BLaER1 (cell line): ENCODE data around the gene SPANXN4.

Experiments used
- H3K27ac ChIP-seq: shearing (Covaris generic); formaldehyde crosslinking; 2 replicates; pipeline ENCODE4 v1.8.1; 2022
- H3K27me3 ChIP-seq: shearing (Covaris generic); formaldehyde crosslinking; 2 replicates; pipeline ENCODE4 v1.8.1; 2022
- H3K36me3 ChIP-seq: shearing (Covaris generic); formaldehyde crosslinking; 2 replicates; pipeline ENCODE4 v1.8.1; 2022
- H3K4me1 ChIP-seq: shearing (Covaris generic); formaldehyde crosslinking; 2 replicates; pipeline ENCODE4 v1.8.1; 2022
- H3K4me2 ChIP-seq: shearing (Covaris generic); formaldehyde crosslinking; 2 replicates; pipeline ENCODE4 v1.8.1; 2022
- H3K4me3 ChIP-seq: shearing (Covaris generic); formaldehyde crosslinking; 2 replicates; pipeline ENCODE4 v1.8.1; 2022
- H3K9ac ChIP-seq: shearing (Covaris generic); formaldehyde crosslinking; 2 replicates; pipeline ENCODE4 v1.8.1; 2022
- H3K9me3 ChIP-seq: shearing (Covaris generic); formaldehyde crosslinking; 2 replicates; pipeline ENCODE4 v1.8.1; 2022
- H4K20me1 ChIP-seq: shearing (Covaris generic); formaldehyde crosslinking; 2 replicates; pipeline ENCODE4 v1.8.1; 2022
- Cebpa-rat ChIP-seq: shearing (Covaris generic); IDR thresholded peaks from 2 replicates; pipeline ENCODE4 v1.8.1; 2022

The SPANXN4 gene, protein sequence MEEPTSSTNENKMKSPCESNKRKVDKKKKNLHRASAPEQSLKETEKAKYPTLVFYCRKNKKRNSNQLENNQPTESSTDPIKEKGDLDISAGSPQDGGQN

DNA sequence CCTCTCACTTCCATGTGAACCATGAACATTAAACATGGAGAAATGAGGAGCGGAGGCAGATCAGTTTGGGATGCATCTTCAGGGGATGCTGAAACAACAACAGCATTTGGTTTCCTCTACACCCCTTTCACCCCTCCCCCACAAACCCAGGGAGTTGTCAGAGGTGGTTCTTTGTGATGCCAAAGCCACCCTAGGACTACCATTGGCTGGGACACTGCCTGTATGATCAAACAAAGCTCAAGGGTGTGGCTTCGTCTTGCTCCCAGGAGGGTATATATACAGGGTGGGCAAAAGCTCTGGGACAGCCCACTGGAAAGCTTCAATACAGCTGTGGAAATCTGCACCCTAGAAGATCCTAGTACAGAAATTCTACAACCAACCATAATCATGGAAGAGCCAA, at the start of gene SPANXN4:
Gene SPANXN4 (plus strand): TSS at position 301 of the 400 bp plus-strand sequence. CDS start 87 bp downstream, at position 388.
- no peak within 1 kb of the TSS for H3K27ac ChIP-seq
- H3K4me1 ChIP-seq = peaks cover 10% of the 10 kb centered on the region
- H3K4me3 ChIP-seq = no peak within 1 kb of the TSS
- no peaks in the 10 kb centered on the region for H3K36me3 ChIP-seq
- H3K9ac ChIP-seq = no peak within 1 kb of the TSS
- peaks cover 84% of the 10 kb centered on the region for H3K27me3 ChIP-seq
- no peaks in the 10 kb centered on the region for H3K9me3 ChIP-seq
- no peak within 1 kb of the TSS for H3K4me2 ChIP-seq
- TF ChIP-seq Cebpa-rat = no peak
- no peaks in the 10 kb centered on the region for H4K20me1 ChIP-seq

DNA sequence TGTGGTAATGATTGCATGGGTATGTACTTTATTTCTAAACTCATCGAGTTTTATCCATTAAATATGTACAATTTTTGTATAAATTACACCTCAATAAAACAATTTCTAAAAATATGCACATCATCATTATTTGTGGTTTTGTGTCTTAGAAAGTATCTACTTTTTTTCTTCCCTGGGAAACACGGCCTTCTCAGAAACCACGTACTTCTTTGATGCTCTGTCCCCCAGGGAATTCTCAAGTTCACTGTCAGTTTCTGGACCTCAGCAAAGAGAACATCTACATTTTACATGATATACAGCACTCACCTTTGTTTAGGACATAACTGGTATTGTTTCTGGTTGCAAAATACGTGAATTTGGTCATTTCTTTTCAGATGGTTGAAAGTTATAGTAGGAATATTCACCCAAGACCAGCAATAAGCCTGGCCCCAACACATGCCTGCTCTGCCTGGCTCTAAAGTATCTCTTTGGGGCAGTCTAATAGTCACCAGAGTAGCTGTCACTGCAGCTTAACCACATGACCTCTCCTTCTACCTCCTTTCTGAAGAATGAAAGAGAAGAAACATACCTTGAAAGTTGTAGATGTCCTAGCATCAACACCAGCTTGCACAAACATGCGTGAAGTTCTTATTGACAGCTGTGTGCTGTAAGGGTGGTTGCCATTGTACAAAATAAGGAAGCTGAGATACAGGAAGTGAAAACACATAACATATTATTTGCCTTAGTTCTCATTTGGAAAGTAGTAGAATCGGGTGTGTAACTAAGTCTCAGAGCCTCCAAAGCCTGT, 48.4 kb upstream of the SPANXN4 start:
- H3K27me3 ChIP-seq = peaks cover 42% of the 10 kb centered on the region
- H3K9ac ChIP-seq = no peak overlapping the region
- H3K4me3 ChIP-seq = no peak overlapping the region
- no peaks in the 10 kb centered on the region for H4K20me1 ChIP-seq
- no peaks in the 10 kb centered on the region for H3K9me3 ChIP-seq
- H3K4me2 ChIP-seq = peak overlapping the region; percentile 40
- H3K27ac ChIP-seq = no peak overlapping the region
- no peak for TF ChIP-seq Cebpa-rat
- peaks cover 17% of the 10 kb centered on the region for H3K4me1 ChIP-seq
- H3K36me3 ChIP-seq = no peaks in the 10 kb centered on the region

DNA sequence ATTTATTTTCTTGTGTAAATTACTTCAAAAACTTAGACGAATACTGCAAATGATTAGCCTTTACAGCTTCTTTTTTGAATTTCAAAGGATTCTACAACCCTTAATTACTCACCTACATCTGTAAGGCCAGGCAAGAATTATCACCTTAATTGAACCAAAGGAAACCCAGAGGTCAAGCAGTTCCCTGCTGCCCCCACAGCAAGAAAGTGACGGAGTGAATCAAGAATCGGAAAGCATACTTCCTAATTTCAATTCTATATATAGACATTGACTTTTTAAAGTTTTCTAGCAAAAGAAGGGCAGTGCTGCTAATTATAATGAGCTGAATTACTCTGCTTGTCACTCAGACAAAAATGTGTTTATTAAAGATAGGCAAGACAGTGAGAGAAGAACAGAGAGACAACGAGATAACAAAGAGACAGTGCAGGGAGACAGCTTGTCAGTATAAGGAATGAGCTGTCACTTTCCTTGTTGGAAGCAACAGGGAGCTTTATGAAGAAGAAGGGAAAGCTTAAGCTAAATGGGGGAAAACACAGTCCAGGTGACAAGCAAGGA, 47.5 kb upstream of the SPANXN4 start:
- peaks cover 17% of the 10 kb centered on the region for H3K4me1 ChIP-seq
- TF ChIP-seq Cebpa-rat = no peak
- H3K4me3 ChIP-seq = no peak overlapping the region
- no peak overlapping the region for H3K9ac ChIP-seq
- no peak overlapping the region for H3K27ac ChIP-seq
- peaks cover 42% of the 10 kb centered on the region for H3K27me3 ChIP-seq
- no peaks in the 10 kb centered on the region for H3K9me3 ChIP-seq
- no peaks in the 10 kb centered on the region for H3K36me3 ChIP-seq
- H3K4me2 ChIP-seq = peak overlapping the region; percentile 40
- H4K20me1 ChIP-seq = no peaks in the 10 kb centered on the region

DNA sequence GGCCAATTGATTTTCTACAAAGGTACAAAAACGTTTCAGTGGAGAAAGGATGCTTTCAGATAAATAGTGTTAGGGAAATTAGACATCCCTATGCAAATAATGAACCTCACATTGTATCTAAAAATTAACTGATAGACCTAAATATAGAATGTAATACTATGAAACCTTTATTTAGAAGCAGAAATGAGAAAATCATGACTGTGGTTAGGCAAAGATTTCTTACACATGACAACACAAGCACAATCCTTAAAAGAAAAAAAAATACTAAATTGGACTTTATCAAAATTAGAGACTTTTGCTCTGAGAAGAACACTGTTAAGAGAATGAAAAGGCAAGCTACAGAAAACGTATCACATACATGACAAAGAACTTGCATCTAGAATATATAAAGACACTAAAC, 43.0 kb upstream of the SPANXN4 start:
- Histone ChIP-seq H4K20me1 (no peaks in the 10 kb centered on the region), H3K4me2 (no peak overlapping the region), H3K9me3 (no peaks in the 10 kb centered on the region), H3K9ac (no peak overlapping the region), H3K27ac (no peak overlapping the region), H3K4me3 (no peak overlapping the region), H3K27me3 (peaks cover 38% of the 10 kb centered on the region), H3K4me1 (peaks cover 9% of the 10 kb centered on the region), H3K36me3 (no peaks in the 10 kb centered on the region)
- no peak for TF ChIP-seq Cebpa-rat

DNA sequence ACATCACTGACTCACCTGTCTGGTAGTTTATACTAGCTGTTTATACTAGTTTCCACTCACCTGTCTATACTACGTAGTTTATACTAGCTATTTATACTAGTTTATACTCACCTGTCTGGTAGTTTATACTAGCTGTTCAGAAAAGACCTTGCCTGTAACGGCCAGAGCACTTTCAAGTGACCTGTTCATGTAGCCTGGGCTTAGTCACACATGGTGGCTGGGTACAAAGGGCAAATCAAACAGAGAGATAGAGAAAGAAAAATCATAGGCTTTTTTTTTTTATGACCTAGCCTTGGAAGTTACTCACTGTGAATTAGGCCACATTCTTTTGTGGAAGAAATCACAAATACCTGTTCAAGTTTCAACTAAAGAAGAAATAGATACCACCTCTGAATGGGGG, 30.7 kb upstream of the SPANXN4 start:
- no peaks in the 10 kb centered on the region for H3K9me3 ChIP-seq
- H3K4me2 ChIP-seq = no peak overlapping the region
- H3K4me3 ChIP-seq = no peak overlapping the region
- no peaks in the 10 kb centered on the region for H4K20me1 ChIP-seq
- no peak for TF ChIP-seq Cebpa-rat
- H3K27ac ChIP-seq = no peak overlapping the region
- H3K36me3 ChIP-seq = no peaks in the 10 kb centered on the region
- peaks cover 78% of the 10 kb centered on the region for H3K27me3 ChIP-seq
- H3K9ac ChIP-seq = no peak overlapping the region
- H3K4me1 ChIP-seq = no peaks in the 10 kb centered on the region

DNA sequence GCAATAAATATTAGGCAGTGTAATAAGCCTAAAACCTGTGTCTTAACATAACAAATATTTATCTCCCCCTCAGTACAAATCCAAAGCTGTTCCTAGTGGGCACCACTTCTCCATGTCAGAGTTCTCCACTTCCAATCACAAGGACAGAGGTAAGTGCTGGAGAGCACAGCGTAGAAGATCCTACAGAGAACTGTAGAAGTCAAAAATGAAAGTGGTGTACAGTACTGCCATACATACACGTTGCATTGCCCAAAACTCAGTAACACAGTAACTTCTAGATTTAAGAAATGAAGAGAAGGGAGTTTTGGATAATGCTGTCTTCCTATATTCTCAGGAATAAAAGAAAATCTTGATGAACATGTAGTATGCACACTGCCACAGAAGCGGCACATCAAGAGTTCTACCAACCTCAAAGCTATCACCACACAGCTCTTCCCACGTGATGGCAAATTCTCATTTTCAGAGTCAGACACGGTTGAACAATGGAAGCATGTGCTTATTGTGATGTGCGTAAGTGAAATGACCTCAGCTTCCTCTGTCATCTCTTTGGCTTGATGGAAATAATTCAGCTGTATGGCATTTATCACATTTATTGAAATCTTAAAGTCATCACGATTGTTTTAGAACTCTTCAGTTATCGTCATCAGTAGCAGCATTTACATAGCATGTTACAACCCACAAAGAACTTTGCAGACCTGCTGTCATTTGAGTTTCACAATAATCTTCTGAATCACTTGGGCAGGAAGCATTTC, 27.1 kb upstream of the SPANXN4 start:
- Histone ChIP-seq H3K9ac (no peak overlapping the region), H3K4me2 (no peak overlapping the region), H4K20me1 (no peaks in the 10 kb centered on the region), H3K36me3 (no peaks in the 10 kb centered on the region), H3K9me3 (no peaks in the 10 kb centered on the region), H3K27ac (no peak overlapping the region), H3K4me3 (no peak overlapping the region), H3K27me3 (peaks cover 69% of the 10 kb centered on the region), H3K4me1 (no peaks in the 10 kb centered on the region)
- TF ChIP-seq Cebpa-rat = no peak

DNA sequence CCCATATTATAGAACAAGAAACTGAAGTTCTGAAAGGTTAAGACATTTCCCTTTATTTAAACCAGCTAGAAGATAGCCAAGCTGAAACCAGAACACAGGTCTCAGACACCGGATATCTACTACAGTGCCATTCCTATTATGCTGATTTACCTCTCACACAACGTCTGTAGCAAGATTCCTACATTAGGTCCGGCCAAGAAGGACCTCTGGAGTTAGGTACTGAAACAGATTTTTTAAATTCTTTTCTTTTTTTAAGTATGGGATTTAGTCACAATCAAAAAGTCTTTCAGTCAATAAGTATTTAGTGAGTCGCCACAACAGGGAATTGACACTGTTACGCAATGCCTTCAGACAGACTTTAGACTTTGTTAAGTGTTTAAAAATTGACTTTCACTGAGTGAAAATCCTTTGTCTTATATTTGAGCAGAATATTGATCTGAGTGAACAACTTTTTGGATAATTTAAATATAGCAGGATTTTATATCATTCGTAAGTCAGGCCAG, 26.5 kb upstream of the SPANXN4 start:
- H3K4me2 ChIP-seq = no peak overlapping the region
- TF ChIP-seq Cebpa-rat = no peak; the same call in 1 of the 2 replicates
- H3K4me3 ChIP-seq = no peak overlapping the region

DNA sequence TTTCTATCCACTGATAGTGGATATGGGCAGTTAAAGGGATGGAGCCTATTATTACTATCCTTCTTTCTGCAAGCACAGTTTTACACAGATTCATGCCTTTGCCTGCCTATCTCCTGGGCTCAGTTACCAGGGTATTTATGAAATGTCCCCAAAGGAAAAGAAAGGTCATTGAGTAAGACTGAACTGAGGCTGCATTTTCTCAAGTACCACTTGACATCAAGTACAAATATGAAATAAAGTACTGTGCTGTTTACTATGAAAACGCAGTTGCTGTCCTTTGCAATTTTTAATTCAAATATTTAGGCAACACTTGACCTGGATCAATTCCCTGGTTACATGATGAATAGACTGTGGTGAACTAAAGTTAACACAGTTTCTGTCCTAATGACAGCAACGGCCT, 23.5 kb upstream of the SPANXN4 start:
- Histone ChIP-seq H3K9ac (no peak overlapping the region), H3K9me3 (no peaks in the 10 kb centered on the region), H3K27me3 (peaks cover 62% of the 10 kb centered on the region), H3K4me2 (no peak overlapping the region), H3K27ac (no peak overlapping the region), H4K20me1 (no peaks in the 10 kb centered on the region), H3K4me1 (no peaks in the 10 kb centered on the region), H3K36me3 (no peaks in the 10 kb centered on the region), H3K4me3 (no peak overlapping the region)
- TF ChIP-seq Cebpa-rat = no peak

More for the DNA sequence above, 26.5 kb upstream of the SPANXN4 start:
- Histone ChIP-seq H3K4me1 (no peaks in the 10 kb centered on the region), H3K27me3 (peaks cover 63% of the 10 kb centered on the region), H4K20me1 (no peaks in the 10 kb centered on the region), H3K9ac (no peak overlapping the region), H3K36me3 (no peaks in the 10 kb centered on the region), H3K9me3 (no peaks in the 10 kb centered on the region), H3K27ac (no peak overlapping the region)

DNA sequence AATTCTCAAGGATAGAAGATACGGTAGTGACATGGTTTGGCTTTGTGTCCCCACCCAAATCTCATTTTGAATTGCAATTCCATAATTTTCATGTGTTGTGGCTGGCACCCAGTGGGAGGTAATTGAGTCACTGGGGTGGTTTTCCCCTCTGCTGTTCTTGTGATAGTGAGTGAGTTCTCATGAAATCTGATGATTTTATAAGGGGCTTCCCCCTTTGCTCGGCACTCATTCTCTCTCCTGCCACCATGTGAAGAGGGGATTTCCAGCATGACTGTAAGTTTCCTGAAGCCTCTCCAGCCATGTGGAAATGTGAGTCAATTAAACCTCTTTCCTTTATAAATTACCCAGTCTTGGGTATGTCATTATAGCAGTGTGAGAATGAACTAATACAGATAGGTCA, 8.5 kb upstream of the SPANXN4 start:
- TF ChIP-seq Cebpa-rat = no peak
- no peak overlapping the region for H3K9ac ChIP-seq
- peaks cover 2% of the 10 kb centered on the region for H3K4me1 ChIP-seq
- H3K27me3 ChIP-seq = peaks cover 84% of the 10 kb centered on the region
- H3K36me3 ChIP-seq = no peaks in the 10 kb centered on the region
- H3K4me2 ChIP-seq = no peak overlapping the region
- H3K4me3 ChIP-seq = no peak overlapping the region
- H3K9me3 ChIP-seq = no peaks in the 10 kb centered on the region
- no peaks in the 10 kb centered on the region for H4K20me1 ChIP-seq
- no peak overlapping the region for H3K27ac ChIP-seq
